Pancreas (tissue), 10 donors: ENCODE data around the gene LMF2. TPM values are rescaled to one million over a fixed set of nuclear protein-coding genes. Genes with fewer than 3 reads are reported as not detected.
"Not testable (repeated sequence)": the region's sequence is repeated elsewhere in the genome, so short reads cannot be mapped to it uniquely, and the experiment has no call there.

ENCODE experiments used
- ATAC-seq, 4 donors: fragments of 200-7000 bp; cut with Tn5 transposase; one replicate each; pipeline versions ENCODE4 v1.8.0 to v1.9.1; 2020; ENCODE audit warnings: mild to moderate bottlenecking in 4 of 4, moderate library complexity in 4 of 4
- DNase-seq, 6 donors: peaks; one replicate each; pipeline ENCODE4 v3.0.0-alpha.2; 2020
- FAIRE-seq: peaks from 2 replicates; lab custom pipeline; 2012; peaks lifted over from hg19 to GRCh38; lab: Jason Lieb, UNC
- H3K27ac ChIP-seq, 4 donors: fragments of 200-600 bp; sonication (generic); 1 replicate in 3 of 4; 2 replicates in 1 of 4; pipeline versions ENCODE4 v1.5.0 to v1.8.0; 2020
- H3K27me3 ChIP-seq, 4 donors: fragments of 200-600 bp; one replicate each; pipeline ENCODE4 v1.8.0; 2021
- H3K36me3 ChIP-seq, 3 donors: fragments of 200-600 bp; sonication (generic) in 1 of 3; one replicate each; pipeline versions ENCODE4 v1.5.0 to v1.8.0; 2020 to 2021
- H3K4me1 ChIP-seq, 3 donors: fragments of 200-600 bp; one replicate each; pipeline ENCODE4 v1.8.0; 2021
- H3K4me3 ChIP-seq, 4 donors: fragments of 200-600 bp; sonication (generic) in 2 of 4; one replicate each; pipeline versions ENCODE4 v1.5.0 to v1.8.0; 2020 to 2021
- H3K9me3 ChIP-seq, 4 donors: fragments of 200-600 bp; one replicate each; pipeline ENCODE4 v1.8.0; 2021
- CTCF ChIP-seq, 4 donors: fragments of 200-600 bp; sonication (generic) in 3 of 4; IDR thresholded peaks; one replicate each; pipeline versions ENCODE4 v1.5.0 to v1.8.0; 2021; ENCODE audit warnings: antibody characterized with exemption in 4 of 4
- WGBS, 2 donors: extraction: QIAGEN DNeasy Blood & Tissue Kit; methylation state at CpG; one replicate each; pipeline ENCODE4 v1.1.7; 2013; 5-methylcytosine and 5-hydroxymethylcytosine counted together
- intact Hi-C, 3 donors: fragments of 100-400 bp; cut with DNase I; formaldehyde crosslinking; loops; one replicate each; pipeline versions ENCODE4 v1.11.1 to v1.14.2; 2022
- polyA plus RNA-seq, 2 donors: library from polyadenylated mRNA; stranded (reverse); fragments of 200-250 nt; gene quantifications; one replicate each; pipeline ENCODE4 v1.2.3, GENCODE V29; 2013
- total RNA-seq, 6 donors: library from RNA; stranded (reverse); fragmentation: NEBNext Ultra II Directional in 4 of 6; extraction: Animal tissue kit (Norgen Biotek cat#: 25700) in 4 of 6; gene quantifications; one replicate each; pipeline versions ENCODE4 v1.2.1 to v1.2.4, GENCODE V29; 2021 to 2023
- donor health status: healthy with polysubstance abuse.
- donor health status: DM: no; HTN: no; CAD: no; lungs with moderate emphysema.
- donor health status: DM: no; HTN: no; CAD: no.
- donor health status: control.
- donor health status: control.
- donor health status: Bipolar disorder and iron deficiency.
- donor health status: DM: yes; HTN: yes; CAD: no.
- donor health status: DM: no; HTN: no; CAD: no.
- donor health status: DM: no; HTN: no; CAD: no.
- donor health status: DM: yes; HTN: yes; CAD: no.

Gene LMF2
- total and polyA plus RNA-seq, 8 donors = 50.3 to 175 (median 135) TPM

GRCh38 chr22:50542416-50542927 is 35.0 kb upstream of the LMF2 start:
- Histone ChIP-seq H3K27me3 (peaks cover 0 to 3% (median 0%) of the 10 kb centered on the region in 4 donors), H3K9me3 (no peaks in the 10 kb centered on the region), H3K27ac (peak overlapping the region in 2 of 4 donors; percentile 92 to 98), H3K4me3 (no peak overlapping the region), H3K36me3 (no peaks in the 10 kb centered on the region), H3K4me1 (peaks cover 0 to 19% (median 7%) of the 10 kb centered on the region in 3 donors)
- FAIRE-seq (no peak), ATAC-seq (no peak), DNase-seq (no peak)
- WGBS, 2 donors = 91 to 94% methylated on average over 19 of the region's 19 CpGs
- intact Hi-C loops = no loop called here
- TF ChIP-seq CTCF (IDR thresholded peaks at IDR 0.05) = no peak

- DNase-seq, FAIRE-seq, H3K27me3 ChIP-seq, intact Hi-C loops, H3K9me3 ChIP-seq, H3K36me3 ChIP-seq, H3K4me3 ChIP-seq: not testable (repeated sequence)
- Histone ChIP-seq H3K4me1 (peaks cover 0 to 19% (median 7%) of the 10 kb centered on the region in 3 donors), H3K27ac (peak overlapping the region in 2 of 4 donors; percentile 92 to 98)
- 73 to 89% methylated on average over 5 of the region's 5 CpGs for WGBS, 2 donors
- ATAC-seq = peak in 2 of 4 donors; percentile 7 to 42
Measured at GRCh38 chr22:50541667-50542026, 34.1 kb upstream of the LMF2 start.

GRCh38 chr22:50540381-50540780 is 32.9 kb upstream of the LMF2 start:
- H3K36me3 ChIP-seq = no peaks in the 10 kb centered on the region
- DNase-seq (peak in 1 of 6 donors; percentile 12), ATAC-seq (no peak), FAIRE-seq (no peak)
- no peak overlapping the region for H3K4me3 ChIP-seq
- H3K4me1 ChIP-seq = peaks cover 0 to 19% (median 7%) of the 10 kb centered on the region in 3 donors
- no peak for TF ChIP-seq CTCF (IDR thresholded peaks at IDR 0.05)
- 71 to 85% methylated on average over 10 of the region's 10 CpGs for WGBS, 2 donors
- no peaks in the 10 kb centered on the region for H3K27me3 ChIP-seq
- H3K27ac ChIP-seq = peak overlapping the region in 2 of 4 donors; percentile 92 to 98
- intact Hi-C loops = no loop called here
- no peaks in the 10 kb centered on the region for H3K9me3 ChIP-seq

- intact Hi-C loops = no loop called here
- 80 to 86% methylated on average over 13 of the region's 13 CpGs for WGBS, 2 donors
- TF ChIP-seq CTCF (IDR thresholded peaks at IDR 0.05) = no peak
- Histone ChIP-seq H3K9me3 (no peaks in the 10 kb centered on the region), H3K4me3 (no peak overlapping the region), H3K27me3 (peaks cover 0 to under 1% (median 0%) of the 10 kb centered on the region in 4 donors), H3K27ac (peak overlapping the region in 2 of 4 donors; percentile 92 to 98), H3K4me1 (peaks cover 0 to 28% (median 7%) of the 10 kb centered on the region in 3 donors), H3K36me3 (no peaks in the 10 kb centered on the region)
- DNase-seq = no peak
- no peak for ATAC-seq
- FAIRE-seq = no peak
Measured at GRCh38 chr22:50537765-50538164, 30.3 kb upstream of the LMF2 start.

- H3K4me1 ChIP-seq = peaks cover 4 to 34% (median 7%) of the 10 kb centered on the region in 3 donors
- peaks cover 0 to 3% (median 0%) of the 10 kb centered on the region in 4 donors for H3K27me3 ChIP-seq
- intact Hi-C loops = no loop called here
- no peak for DNase-seq
- no peaks in the 10 kb centered on the region for H3K36me3 ChIP-seq
- no peak for FAIRE-seq
- TF ChIP-seq CTCF (IDR thresholded peaks at IDR 0.05) = no peak
- no peak overlapping the region for H3K4me3 ChIP-seq
- 65 to 67% methylated on average over 3 of the region's 3 CpGs for WGBS, 2 donors
- no peak for ATAC-seq
- H3K9me3 ChIP-seq = no peaks in the 10 kb centered on the region
- no peak overlapping the region for H3K27ac ChIP-seq
Measured at GRCh38 chr22:50536226-50536625, 28.7 kb upstream of the LMF2 start.
